Naive thymus-derived CD8-positive, alpha-beta T cell (primary cell): Measurements from ENCODE around the gene POU2AF1. TPM values are rescaled to one million over a fixed set of nuclear protein-coding genes. Genes with fewer than 3 reads are reported as not detected.

Source experiments
- ATAC-seq, 2 donors: fragments of 150-1000 bp; cut with Tn5 transposase in 1 of 2; sonication (Bioruptor Pico), chemical (Tn5 transposase) in 1 of 2; 1 replicate in 1 of 2; 2 replicates in 1 of 2; pipeline ENCODE4 v1.10.0; 2021; ENCODE audit warnings: mild to moderate bottlenecking in 2 of 2, moderate library complexity in 2 of 2
- POLR2A ChIA-PET: fragments of 350-600 bp; sonication (Branson Sonifier 250); formaldehyde crosslinking; loops from one replicate; lab custom pipeline; 2021; ENCODE audit warnings: antibody characterized with exemption; lab: Charles Lee
- DNase-seq, 10 donors: peaks; one replicate each; pipeline versions ENCODE4 v3.0.0 to v3.0.0-alpha.2; 2020 to 2022
- H3K27ac Mint-ChIP-seq, 10 donors: one replicate each; pipeline ENCODE4 v1.8.0; 2020 to 2022; ENCODE audit warnings: mild to moderate bottlenecking in 10 of 10, mixed read lengths in 10 of 10, moderate library complexity in 4 of 10, inconsistent platforms in 1 of 10
- H3K27me3 Mint-ChIP-seq, 5 donors: one replicate each; pipeline ENCODE4 v1.8.0; 2021 to 2022; ENCODE audit warnings: mixed read lengths in 5 of 5
- H3K36me3 Mint-ChIP-seq, 3 donors: one replicate each; pipeline ENCODE4 v1.8.0; 2020 to 2022; ENCODE audit warnings: mixed read lengths in 3 of 3, mild to moderate bottlenecking in 2 of 3, inconsistent platforms in 1 of 3
- H3K4me1 Mint-ChIP-seq, 4 donors: one replicate each; pipeline ENCODE4 v1.8.0; 2021 to 2022; ENCODE audit warnings: mixed read lengths in 4 of 4
- H3K4me3 Mint-ChIP-seq, 10 donors: one replicate each; pipeline ENCODE4 v1.8.0; 2020 to 2022; ENCODE audit warnings: mild to moderate bottlenecking in 10 of 10, mixed read lengths in 10 of 10, moderate library complexity in 6 of 10, inconsistent platforms in 1 of 10
- H3K9me3 Mint-ChIP-seq, 9 donors: one replicate each; pipeline ENCODE4 v1.8.0; 2020 to 2022; ENCODE audit warnings: mixed read lengths in 9 of 9, mild to moderate bottlenecking in 3 of 9, inconsistent platforms in 1 of 9, moderate library complexity in 1 of 9
- polyA plus RNA-seq, 3 donors: library from polyadenylated mRNA; unstranded; fragments of 300-500 nt; fragmentation: Illumina TruSeq; gene quantifications; one replicate each; pipeline ENCODE4 v1.2.3, GENCODE V29; 2021
- total RNA-seq, 8 experiments: library from RNA in 2 of 8; stranded (reverse) in 2 of 8; gene quantifications; one replicate each; pipeline ENCODE4 v1.2.3 and lab custom pipeline; 2021 to 2026

The POU2AF1 gene
- total and polyA plus RNA-seq, 5 experiments from 2014 or later: 0.12 to 7.2 (median 0.41) TPM

DNA sequence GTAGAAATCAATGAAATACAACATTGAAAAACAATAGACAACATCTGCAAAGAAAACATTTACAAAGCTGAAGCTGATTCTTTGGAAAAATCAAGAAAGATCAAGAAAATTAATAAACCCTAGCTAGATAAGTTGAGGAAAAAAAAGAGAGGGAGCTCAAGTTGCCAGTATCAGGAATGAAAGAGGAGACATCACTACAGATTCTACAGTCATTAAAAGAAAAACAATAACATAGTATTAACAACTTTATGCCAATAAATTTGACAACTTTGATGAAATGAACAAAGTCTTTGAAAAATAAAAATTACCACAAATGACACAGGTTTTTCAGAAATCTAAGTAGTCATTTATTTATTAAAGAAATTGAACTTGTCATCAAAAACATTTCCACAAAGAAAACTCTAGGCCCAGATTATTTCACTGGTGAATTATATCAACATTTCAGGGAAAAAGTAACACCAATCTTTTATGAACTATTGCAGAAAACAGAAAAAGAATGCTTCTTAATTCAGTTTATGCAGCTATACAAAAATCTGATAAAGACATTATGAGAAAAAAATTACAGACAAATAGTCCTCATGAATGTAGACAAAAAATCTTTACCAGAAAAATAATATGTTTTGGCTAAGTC is 39.2 kb downstream of the POU2AF1 start:
- H3K9me3 Mint-ChIP-seq: peaks cover 5 to 25% (median 5%) of the 10 kb centered on the region in 9 donors
- peaks cover 0 to under 1% (median 0%) of the 10 kb centered on the region in 5 donors for H3K27me3 Mint-ChIP-seq
- no peaks in the 10 kb centered on the region for H3K4me1 Mint-ChIP-seq
- no peak overlapping the region for H3K4me3 Mint-ChIP-seq
- H3K36me3 Mint-ChIP-seq: peaks cover 0 to 12% (median 9%) of the 10 kb centered on the region in 3 donors
- no peak for ATAC-seq
- H3K27ac Mint-ChIP-seq: no peak overlapping the region
- POLR2A ChIA-PET: no interaction called here
- no peak for DNase-seq

DNA sequence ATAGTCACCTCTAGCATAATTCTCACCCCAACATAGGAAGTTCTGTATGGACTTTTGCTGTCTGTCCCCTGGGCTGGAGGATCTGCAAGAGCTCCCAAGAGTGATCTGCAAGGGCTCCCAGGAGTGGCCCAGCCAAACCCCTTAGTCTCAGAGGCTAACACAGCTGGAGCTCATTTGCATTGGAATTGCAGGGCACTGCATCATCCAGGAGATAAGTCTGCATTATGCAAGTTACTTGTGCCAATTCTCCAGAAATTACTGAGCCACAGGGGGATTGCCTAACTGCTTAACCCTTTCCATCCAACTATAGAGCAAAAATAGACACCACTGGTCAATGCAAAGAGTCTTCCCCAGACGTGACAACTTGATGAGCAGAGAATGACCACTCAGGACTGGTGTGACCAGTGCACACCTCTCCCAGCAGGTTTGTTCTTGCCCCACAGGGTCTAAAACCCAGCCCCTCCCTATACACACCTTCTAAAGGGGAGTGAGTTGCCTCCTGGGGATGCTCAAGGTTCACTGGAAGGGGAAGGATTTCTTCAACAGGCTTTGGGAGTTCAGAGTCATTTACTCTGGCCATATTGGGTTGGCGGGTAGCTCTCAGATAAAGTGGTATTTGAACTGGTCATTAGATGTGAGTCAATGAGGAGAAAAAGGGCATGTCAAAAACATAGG is 42.4 kb downstream of the POU2AF1 start:
- POLR2A ChIA-PET: no interaction called here
- Mint-ChIP-seq H3K9me3 (peaks cover 5 to 25% (median 5%) of the 10 kb centered on the region in 9 donors), H3K4me1 (no peaks in the 10 kb centered on the region), H3K36me3 (peaks cover 0 to 12% (median 9%) of the 10 kb centered on the region in 3 donors), H3K4me3 (no peak overlapping the region), H3K27me3 (no peaks in the 10 kb centered on the region), H3K27ac (no peak overlapping the region)
- DNase-seq (no peak), ATAC-seq (no peak)

DNA sequence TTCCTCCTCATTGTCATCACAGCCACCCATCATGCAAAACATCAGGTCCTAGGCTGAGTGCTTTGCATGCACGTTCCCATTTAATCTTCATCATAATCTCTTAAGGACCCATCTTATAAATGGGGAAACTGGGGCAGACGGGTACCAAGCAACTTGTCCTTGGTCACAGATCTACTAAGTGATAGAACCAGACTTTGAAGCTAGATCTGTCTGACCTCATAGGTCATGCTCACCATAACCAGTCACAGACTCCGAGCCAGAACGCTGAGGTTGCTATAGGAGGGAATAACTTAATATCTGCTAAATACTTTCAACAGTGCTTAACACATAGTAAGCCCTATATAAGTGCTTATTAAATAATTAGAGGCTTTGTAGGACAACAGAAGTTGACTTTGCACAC is 43.0 kb downstream of the POU2AF1 start:
- POLR2A ChIA-PET: no interaction called here
- Mint-ChIP-seq H3K4me3 (no peak overlapping the region), H3K27ac (no peak overlapping the region), H3K9me3 (peaks cover 5 to 24% (median 5%) of the 10 kb centered on the region in 9 donors), H3K27me3 (no peaks in the 10 kb centered on the region), H3K4me1 (no peaks in the 10 kb centered on the region), H3K36me3 (peaks cover 0 to 12% (median 9%) of the 10 kb centered on the region in 3 donors)
- ATAC-seq (no peak), DNase-seq (no peak)

DNA sequence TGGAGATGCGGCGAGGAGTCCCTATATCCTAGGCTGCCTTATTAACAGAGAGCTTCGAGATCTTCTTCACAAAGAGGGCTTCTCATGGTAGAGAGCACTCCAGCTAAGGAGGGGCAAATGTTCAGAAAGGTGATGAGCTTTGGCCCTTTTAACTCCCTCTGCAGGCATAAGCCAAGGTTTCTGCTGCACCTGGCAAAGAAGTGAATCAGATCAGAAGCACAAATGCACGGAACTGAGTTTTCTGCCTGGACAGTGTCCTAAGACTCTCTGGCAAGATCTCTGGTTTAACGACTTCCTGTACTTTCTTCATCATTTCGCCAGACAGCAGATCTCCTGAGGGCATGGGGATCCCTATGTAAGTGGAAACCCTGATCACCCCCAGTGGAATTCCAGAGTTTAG is 43.5 kb downstream of the POU2AF1 start:
- Mint-ChIP-seq H3K27ac (no peak overlapping the region), H3K36me3 (peaks cover 0 to 12% (median 9%) of the 10 kb centered on the region in 3 donors), H3K4me3 (no peak overlapping the region), H3K9me3 (peaks cover 5 to 24% (median 5%) of the 10 kb centered on the region in 9 donors), H3K4me1 (no peaks in the 10 kb centered on the region), H3K27me3 (no peaks in the 10 kb centered on the region)
- POLR2A ChIA-PET: no interaction called here
- DNase-seq: no peak
- ATAC-seq: no peak

DNA sequence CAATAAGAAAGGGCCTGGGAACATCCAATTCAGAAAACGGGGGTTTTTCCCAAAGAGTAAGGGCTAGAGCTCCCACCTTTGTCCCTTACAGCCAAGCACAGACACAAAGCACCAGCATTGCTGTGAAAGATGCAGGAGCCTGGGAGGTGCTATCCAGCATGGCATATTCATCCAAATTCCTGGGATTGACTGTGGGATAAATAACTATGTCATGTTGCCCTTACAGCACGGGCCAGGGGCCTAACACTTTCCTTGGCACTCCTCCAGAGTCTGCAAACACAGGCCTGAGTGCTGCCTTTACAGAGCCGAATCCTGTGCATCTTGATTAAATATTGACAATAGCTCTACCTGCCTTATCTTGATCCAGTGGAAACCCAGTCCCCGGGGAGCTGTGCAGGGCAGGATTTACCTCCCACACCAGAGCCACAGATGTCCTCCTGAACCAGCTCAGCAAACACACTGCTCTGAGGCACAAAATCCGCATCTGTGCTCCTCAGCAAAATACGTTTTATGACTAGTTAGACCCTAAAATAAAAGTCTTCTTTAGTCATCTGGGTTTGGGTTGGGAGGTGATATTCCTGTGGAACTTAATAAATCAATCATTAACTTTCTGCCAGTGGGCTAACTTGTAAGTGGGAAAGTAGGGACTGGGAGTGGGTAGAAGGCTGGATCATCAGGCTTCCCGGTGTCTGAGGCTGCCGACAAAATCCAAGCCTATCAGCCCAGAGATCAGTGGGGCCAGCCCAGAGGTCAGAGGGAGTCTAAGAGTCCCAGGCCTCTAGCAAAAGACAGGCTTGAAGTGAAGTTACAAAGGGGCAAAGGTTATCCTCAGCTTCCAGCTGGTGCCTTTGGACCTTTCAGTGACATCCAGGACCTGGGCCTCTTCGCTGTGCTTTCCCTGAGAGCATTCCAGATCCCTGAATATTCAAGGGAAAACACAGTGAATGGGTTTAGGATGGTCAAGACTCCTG is 44.3 kb downstream of the POU2AF1 start:
- POLR2A ChIA-PET: no interaction called here
- no peak for DNase-seq
- ATAC-seq: no peak
- Mint-ChIP-seq H3K36me3 (peaks cover 0 to 6% (median 5%) of the 10 kb centered on the region in 3 donors), H3K27me3 (no peaks in the 10 kb centered on the region), H3K9me3 (peaks cover 5 to 17% (median 5%) of the 10 kb centered on the region in 9 donors), H3K4me3 (no peak overlapping the region), H3K27ac (no peak overlapping the region), H3K4me1 (no peaks in the 10 kb centered on the region)

DNA sequence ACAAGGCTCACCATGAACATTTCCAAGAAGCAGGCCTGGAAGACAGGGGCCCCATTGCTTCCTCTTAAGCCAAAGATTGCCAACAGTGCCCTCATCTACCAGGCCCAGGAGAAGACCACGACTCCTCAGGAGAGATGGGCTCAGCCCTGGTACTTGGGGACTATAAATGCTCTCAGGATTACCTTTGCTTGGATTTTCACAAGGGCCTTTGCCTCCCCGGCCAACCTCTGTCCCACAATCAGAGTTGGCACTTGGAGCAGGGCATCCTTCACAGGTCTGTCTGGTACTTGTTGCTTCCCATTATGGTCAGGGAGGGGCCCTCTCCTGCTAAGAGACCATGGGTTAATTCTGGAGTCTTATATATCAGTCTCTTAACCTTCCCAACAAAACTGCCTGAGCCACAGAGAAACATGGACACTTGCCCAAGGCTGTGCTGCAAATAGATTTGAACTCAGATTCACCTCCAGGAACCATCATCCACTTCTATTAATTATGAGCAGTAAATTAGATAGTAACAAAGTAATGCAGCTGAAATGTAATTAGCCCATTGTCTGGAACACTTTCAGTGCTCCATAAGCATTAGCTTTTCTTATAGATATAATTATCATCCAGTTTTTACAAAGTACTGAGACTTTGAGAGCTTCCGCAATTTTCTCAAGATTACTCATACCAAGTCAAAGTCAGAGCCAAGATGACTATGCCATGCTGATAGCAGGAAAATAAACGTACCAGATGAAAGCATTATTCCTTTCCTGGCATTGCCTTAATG is 47.2 kb downstream of the POU2AF1 start:
- Mint-ChIP-seq H3K9me3 (no peaks in the 10 kb centered on the region), H3K4me3 (no peak overlapping the region), H3K27me3 (no peaks in the 10 kb centered on the region), H3K4me1 (no peaks in the 10 kb centered on the region), H3K36me3 (no peaks in the 10 kb centered on the region), H3K27ac (no peak overlapping the region)
- no peak for ATAC-seq
- no peak for DNase-seq
- POLR2A ChIA-PET: no interaction called here

DNA sequence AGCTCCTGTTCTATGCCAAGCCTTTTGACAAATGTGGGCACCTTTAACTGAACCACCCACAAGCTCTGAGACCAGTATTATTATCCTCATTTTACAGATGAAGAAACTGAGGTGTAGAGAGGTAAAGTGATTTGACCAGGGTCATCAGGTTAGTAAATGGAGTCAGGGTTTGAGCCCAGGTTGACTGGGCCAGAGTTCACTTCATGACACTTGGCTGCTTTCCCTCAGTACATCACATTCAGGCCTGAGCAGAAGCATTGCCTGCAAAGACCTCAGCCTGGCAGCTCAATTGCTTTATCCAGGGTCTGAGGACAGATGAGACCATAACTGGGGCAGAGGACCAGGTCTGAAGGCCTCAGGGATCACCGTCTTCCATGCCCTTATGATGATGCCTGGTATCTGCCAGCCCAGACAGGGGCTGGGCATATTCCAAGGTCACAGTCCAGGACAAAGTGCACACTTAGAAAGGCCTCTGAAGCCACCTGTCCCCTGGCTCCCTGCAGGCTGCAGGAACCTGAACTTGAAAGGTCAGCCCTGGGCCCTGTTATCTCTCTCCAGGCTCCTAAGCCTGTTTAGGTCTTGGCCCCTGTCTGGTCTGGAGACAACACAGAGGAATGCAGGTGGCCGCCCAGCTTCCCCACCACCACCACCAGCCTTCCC is 48.7 kb downstream of the POU2AF1 start:
- H3K4me3 Mint-ChIP-seq: no peak overlapping the region

DNA sequence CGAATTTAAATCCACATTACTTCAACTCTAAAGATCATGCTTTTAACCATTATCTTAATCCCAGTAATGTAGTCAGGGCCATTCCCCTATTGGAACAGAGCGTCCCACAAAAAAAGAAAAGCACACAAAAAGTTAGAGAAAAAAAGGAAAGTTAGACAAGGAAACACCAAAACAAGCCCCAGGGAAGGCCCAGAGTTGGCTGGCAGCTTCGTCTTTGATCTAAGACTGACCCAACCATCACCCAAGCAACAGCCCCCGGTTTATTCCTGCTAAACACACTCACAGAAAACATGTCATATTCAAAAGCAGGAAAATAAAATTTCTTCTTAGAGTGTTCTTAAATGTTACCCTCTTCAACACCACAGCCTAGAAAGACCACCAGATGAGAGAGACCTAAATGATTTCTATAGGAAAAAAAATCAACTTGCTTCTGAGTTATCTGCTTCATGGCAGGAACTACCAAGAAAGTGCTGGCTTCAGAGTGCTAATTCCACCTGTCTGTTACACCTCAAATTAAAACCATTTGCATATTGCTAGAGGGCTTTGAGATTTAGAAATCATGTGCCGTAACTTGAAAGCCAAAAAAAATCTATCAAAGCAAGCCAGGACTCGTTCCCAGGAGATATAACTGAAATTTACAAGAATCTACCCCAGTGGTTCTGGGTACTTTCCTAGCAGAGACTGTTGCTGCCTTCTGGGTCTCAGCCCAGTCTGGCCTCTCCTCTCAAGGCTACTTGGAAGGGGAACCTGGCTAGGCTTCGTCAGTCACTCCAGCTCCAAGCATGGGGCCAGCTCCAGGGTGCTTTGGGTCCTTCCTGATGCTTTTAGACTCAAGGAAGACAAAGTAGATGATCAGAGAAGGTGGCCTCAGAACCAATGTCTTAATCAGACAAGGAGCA is 49.5 kb downstream of the POU2AF1 start:
- DNase-seq: no peak

More for the DNA sequence above, 48.7 kb downstream of the POU2AF1 start:
- ATAC-seq (no peak), DNase-seq (no peak)
- POLR2A ChIA-PET: no interaction called here
- Mint-ChIP-seq H3K9me3 (no peaks in the 10 kb centered on the region), H3K27me3 (no peaks in the 10 kb centered on the region), H3K36me3 (no peaks in the 10 kb centered on the region), H3K27ac (no peak overlapping the region), H3K4me1 (no peaks in the 10 kb centered on the region)

DNA sequence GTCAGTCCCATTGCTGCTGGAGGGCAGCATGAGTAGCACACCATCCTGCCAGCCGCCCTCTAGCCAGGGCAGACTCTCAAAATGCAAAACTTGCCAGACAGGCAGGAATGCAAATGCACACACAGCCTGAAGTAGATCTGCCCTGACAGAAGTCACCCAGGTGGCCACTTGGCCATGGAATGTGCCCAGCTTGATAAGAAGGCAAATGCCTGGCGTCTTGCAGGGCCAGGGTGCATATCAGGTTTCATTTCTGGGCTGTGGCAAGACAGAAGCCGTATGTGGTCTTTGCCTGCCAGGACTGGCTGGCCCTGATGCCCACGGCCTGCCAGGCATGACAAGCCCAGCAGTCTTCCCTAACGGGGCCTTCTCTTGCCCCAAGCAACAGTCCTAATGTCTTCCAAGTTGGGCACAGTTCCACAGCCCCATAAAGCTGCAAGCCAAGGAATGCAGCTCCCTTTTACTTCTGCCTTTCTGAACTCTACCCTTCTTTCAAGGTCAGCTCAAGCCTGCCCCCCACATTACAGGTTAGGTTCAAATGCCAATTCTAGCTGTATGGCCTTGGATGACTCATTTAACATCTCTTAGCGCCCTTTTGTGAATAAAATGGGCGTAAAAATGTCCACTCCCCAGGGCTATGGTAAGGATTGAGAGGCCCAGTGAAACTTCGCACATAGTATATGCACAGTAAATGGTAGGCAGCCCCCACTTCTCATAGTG is 51.0 kb downstream of the POU2AF1 start:
- Mint-ChIP-seq H3K27me3 (no peaks in the 10 kb centered on the region), H3K27ac (peak overlapping the region in 1 of 10 donors; percentile 42), H3K4me1 (no peaks in the 10 kb centered on the region), H3K9me3 (no peaks in the 10 kb centered on the region), H3K36me3 (no peaks in the 10 kb centered on the region), H3K4me3 (no peak overlapping the region)
- DNase-seq: no peak
- no peak for ATAC-seq
- POLR2A ChIA-PET: no interaction called here

More for the DNA sequence above, 49.5 kb downstream of the POU2AF1 start:
- no peak for ATAC-seq
- no peaks in the 10 kb centered on the region for H3K27me3 Mint-ChIP-seq
- no peaks in the 10 kb centered on the region for H3K36me3 Mint-ChIP-seq
- POLR2A ChIA-PET: no interaction called here
- H3K4me3 Mint-ChIP-seq: no peak overlapping the region
- peak overlapping the region in 1 of 10 donors; percentile 6 for H3K27ac Mint-ChIP-seq
- H3K4me1 Mint-ChIP-seq: no peaks in the 10 kb centered on the region
- no peaks in the 10 kb centered on the region for H3K9me3 Mint-ChIP-seq

DNA sequence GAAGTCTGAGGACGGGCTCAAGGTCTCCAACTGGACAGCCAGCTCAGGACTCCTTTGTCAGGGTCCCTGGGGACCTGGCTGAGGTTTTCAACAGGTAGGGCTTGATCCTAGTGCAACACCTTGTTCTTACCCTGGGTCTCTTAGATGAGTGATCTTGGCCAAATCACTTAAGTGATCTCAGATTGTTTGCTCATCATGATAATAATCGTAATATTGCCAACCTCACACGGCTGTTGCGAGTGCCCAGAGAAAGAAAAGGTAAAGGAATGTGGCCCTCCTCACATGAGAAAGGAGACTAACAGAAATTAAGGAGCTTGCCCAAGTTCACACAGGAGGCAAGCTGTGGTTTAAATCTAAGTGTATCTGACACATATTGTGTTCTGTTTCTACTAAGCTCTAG is 52.3 kb downstream of the POU2AF1 start:
- H3K27ac Mint-ChIP-seq: no peak overlapping the region
- H3K4me1 Mint-ChIP-seq: no peaks in the 10 kb centered on the region
- H3K27me3 Mint-ChIP-seq: peaks cover 0 to 1% (median 0%) of the 10 kb centered on the region in 5 donors
- H3K36me3 Mint-ChIP-seq: no peaks in the 10 kb centered on the region
- POLR2A ChIA-PET: no interaction called here
- DNase-seq (no peak), ATAC-seq (no peak)
- H3K4me3 Mint-ChIP-seq: no peak overlapping the region
- H3K9me3 Mint-ChIP-seq: no peaks in the 10 kb centered on the region

DNA sequence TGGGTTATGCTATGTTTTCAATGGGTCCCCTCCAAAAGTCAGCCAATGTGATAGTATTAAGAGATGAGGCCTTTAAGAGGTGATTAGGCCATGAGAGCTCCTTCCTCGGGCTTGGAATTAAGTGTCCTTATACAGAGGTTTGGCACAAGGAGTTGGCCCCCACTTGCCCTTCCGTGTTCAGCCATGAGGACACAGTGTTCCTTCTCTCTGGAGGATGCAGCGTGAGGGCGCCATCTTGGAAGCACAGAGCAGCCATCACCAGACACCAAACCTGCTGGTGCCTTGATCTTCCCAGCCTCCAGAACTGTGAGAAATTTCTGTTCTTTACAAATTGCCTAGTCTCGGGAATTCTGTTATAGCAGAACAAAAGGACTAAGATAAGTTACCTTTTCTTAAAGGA is 53.8 kb downstream of the POU2AF1 start:
- Mint-ChIP-seq H3K27me3 (peaks cover 0 to 2% (median 0%) of the 10 kb centered on the region in 5 donors), H3K4me1 (no peaks in the 10 kb centered on the region), H3K27ac (no peak overlapping the region), H3K36me3 (no peaks in the 10 kb centered on the region), H3K9me3 (no peaks in the 10 kb centered on the region), H3K4me3 (no peak overlapping the region)
- no peak for DNase-seq
- ATAC-seq: no peak
- POLR2A ChIA-PET: no interaction called here
